Prostate gland (tissue), 2 donors: ENCODE data around the gene SCLT1.

ENCODE experiments used
- CTCF ChIP-seq, 4 experiments: fragments of 200-600 bp in 2 of 4; fragments of 450-650 bp in 2 of 4; sonication (generic) in 2 of 4; IDR thresholded peaks; 1 replicate in 3 of 4; 2 replicates in 1 of 4; pipeline ENCODE4 v1.5.1; 2016 to 2019; ENCODE audit warnings: antibody characterized with exemption in 4 of 4, mild to moderate bottlenecking in 2 of 4, moderate library complexity in 2 of 4
- POLR2A ChIP-seq: fragments of 450-650 bp; IDR thresholded peaks from one replicate; pipeline ENCODE4 v1.6.1; 2016; ENCODE audit warnings: antibody characterized with exemption, mild to moderate bottlenecking
- POLR2AphosphoS5 ChIP-seq: sonication (generic); formaldehyde crosslinking; IDR thresholded peaks from one replicate; pipeline ENCODE4 v1.6.1; 2017; ENCODE audit warnings: antibody characterized with exemption

GRCh38 chr4:128961405-128961804 lies 131.9 kb downstream of the SCLT1 start:
- TF ChIP-seq CTCF (IDR thresholded peaks at IDR 0.05) = no peak
- TF ChIP-seq POLR2AphosphoS5 = no peak
- TF ChIP-seq POLR2A = no peak
